ENCODE results near the gene SHC1.

The SHC1 gene

DNA sequence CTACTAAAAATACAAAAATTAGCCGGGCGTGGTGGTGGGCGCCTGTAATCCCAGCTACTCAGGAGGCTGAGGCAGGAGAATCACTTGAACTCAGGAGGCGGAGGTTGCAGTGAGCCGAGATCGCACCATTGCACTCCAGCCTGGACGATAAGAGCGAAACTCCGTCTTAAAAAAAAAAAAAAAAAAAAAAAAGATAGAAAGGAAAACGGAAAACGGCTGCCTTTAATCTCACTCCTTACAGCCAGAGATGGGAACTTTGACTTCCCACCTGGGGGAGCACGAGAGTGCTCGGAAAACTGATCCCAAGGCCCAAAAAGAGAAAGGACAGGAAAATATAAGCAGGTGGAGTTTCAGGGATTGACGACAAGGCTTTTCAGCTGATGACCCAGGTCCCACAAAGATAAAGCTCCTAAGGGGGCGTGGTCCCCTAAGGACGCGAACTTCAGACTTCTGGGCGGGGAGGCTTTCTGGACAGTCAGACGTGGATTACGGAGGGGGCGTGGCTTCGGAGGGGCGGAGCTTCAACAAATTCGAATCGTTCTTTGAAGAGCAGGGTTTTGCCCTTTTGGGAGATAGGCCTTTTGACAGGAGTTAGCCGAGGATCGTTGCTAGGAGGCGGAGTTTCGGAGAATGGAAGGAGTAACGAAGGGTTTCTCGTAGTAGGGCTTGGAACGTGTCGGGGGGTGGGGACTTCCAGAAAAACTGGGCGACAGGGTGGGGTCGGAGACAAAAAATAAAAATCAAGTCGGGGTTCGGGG lies 3.0 kb upstream of the SHC1 start:
- ATAC-seq (ENCODE audit: low read depth) (peak; percentile 0; the same call in 1 of the 3 replicates), DNase-seq (ENCODE audit: low spot score) (peak; percentile 95)
- Histone ChIP-seq H3K4me3 (ENCODE audit: severe bottlenecking) (peak overlapping the region; percentile 53), H3K27me3 (ENCODE audit: insufficient read depth, poor library complexity, severe bottlenecking) (no peaks in the 10 kb centered on the region), H3K4me1 (ENCODE audit: insufficient read depth, poor library complexity, severe bottlenecking) (peaks cover 19% of the 10 kb centered on the region), H3K27ac (ENCODE audit: poor library complexity, severe bottlenecking) (peak overlapping the region; percentile 99), H3K36me3 (ENCODE audit: low read depth) (peaks cover 35% of the 10 kb centered on the region), H3K9me3 (ENCODE audit: severe bottlenecking) (no peaks in the 10 kb centered on the region)
- peak; percentile 22 for TF ChIP-seq CTCF (IDR thresholded peaks at IDR 0.05; ENCODE audit: poor library complexity, severe bottlenecking)

DNA sequence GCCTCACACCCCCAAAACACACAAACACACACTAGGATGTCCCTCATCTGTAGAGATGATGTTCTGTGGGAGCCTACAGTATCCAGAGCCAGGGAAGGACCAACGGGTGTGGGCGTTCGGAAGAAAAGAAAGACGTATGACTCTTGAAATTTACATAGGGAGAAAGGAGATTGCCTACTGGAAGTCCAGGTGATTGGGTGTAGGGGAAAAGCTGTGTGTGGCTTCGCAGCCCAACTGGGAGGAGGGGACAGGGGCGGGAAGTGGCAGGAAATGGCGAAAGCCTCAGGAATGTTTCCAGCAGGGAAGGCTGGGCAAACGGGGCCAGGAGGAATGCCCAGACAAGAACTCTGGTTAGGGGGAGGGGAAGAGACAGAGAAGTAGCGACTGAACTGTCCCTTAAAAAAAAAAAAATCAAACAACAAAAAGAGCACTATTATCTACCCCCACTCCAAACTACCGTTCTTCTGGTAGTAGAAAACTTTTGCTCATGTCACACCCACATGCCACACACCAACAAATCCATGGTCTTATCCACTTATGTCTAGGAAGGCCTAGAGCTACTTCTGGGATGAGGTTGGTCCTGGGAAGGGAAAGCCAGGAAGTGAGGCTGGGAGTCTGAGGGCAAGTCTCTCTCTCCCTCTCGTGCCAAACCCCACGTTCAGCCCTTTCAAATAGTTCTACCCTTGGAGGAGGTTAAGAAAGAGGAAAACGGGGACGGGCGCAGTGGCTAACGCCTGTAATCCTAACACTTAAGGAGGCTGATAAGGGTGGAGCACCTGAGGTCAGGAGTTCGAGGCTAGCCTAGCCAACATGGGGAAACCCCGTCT lies 2.2 kb upstream of the SHC1 start:
- Histone ChIP-seq H3K9me3 (ENCODE audit: severe bottlenecking) (no peaks in the 10 kb centered on the region), H3K27me3 (ENCODE audit: insufficient read depth, poor library complexity, severe bottlenecking) (no peaks in the 10 kb centered on the region), H3K27ac (ENCODE audit: poor library complexity, severe bottlenecking) (peak overlapping the region; percentile 99), H3K4me1 (ENCODE audit: insufficient read depth, poor library complexity, severe bottlenecking) (peaks cover 27% of the 10 kb centered on the region), H3K4me3 (ENCODE audit: severe bottlenecking) (peak overlapping the region; percentile 53), H3K36me3 (ENCODE audit: low read depth) (peaks cover 35% of the 10 kb centered on the region)
- ATAC-seq (ENCODE audit: low read depth), result peak; percentile 39
- TF ChIP-seq CTCF (IDR thresholded peaks at IDR 0.05; ENCODE audit: poor library complexity, severe bottlenecking), result no peak
- DNase-seq (ENCODE audit: low spot score), result peak; percentile 97

- H3K27me3 ChIP-seq (ENCODE audit: insufficient read depth, poor library complexity, severe bottlenecking), result no peaks in the 10 kb centered on the region
- DNase-seq (ENCODE audit: low spot score) (no peak), ATAC-seq (ENCODE audit: low read depth) (no peak)
- peak overlapping the region; percentile 99 for H3K27ac ChIP-seq (ENCODE audit: poor library complexity, severe bottlenecking)
- peak overlapping the region; percentile 15 for H3K4me3 ChIP-seq (ENCODE audit: severe bottlenecking)
- no peaks in the 10 kb centered on the region for H3K9me3 ChIP-seq (ENCODE audit: severe bottlenecking)
- H3K36me3 ChIP-seq (ENCODE audit: low read depth), result peaks cover 35% of the 10 kb centered on the region
- no peak for TF ChIP-seq CTCF (IDR thresholded peaks at IDR 0.05; ENCODE audit: poor library complexity, severe bottlenecking)
- H3K4me1 ChIP-seq (ENCODE audit: insufficient read depth, poor library complexity, severe bottlenecking), result peaks cover 33% of the 10 kb centered on the region
These were observed 1.6 kb upstream of the SHC1 start for GRCh38 chr1:154972213-154972516.

- no peaks in the 10 kb centered on the region for H3K27me3 ChIP-seq (ENCODE audit: insufficient read depth, poor library complexity, severe bottlenecking)
- DNase-seq (ENCODE audit: low spot score) (no peak), ATAC-seq (ENCODE audit: low read depth) (no peak; the same call in 2 of the 3 replicates)
- no peaks in the 10 kb centered on the region for H3K9me3 ChIP-seq (ENCODE audit: severe bottlenecking)
- peak overlapping the region; percentile 57 for H3K4me3 ChIP-seq (ENCODE audit: severe bottlenecking)
- TF ChIP-seq CTCF (IDR thresholded peaks at IDR 0.05; ENCODE audit: poor library complexity, severe bottlenecking), result no peak
- H3K36me3 ChIP-seq (ENCODE audit: low read depth), result peaks cover 36% of the 10 kb centered on the region
- H3K27ac ChIP-seq (ENCODE audit: poor library complexity, severe bottlenecking), result peak overlapping the region; percentile 99
- peaks cover 33% of the 10 kb centered on the region for H3K4me1 ChIP-seq (ENCODE audit: insufficient read depth, poor library complexity, severe bottlenecking)
These were observed 923 bp upstream of the SHC1 start for GRCh38 chr1:154971341-154971998.

Data from RWPE2 (cell line).